H1 (cell line): Measurements from ENCODE around the gene TOP1. TPM values are rescaled to one million over a fixed set of nuclear protein-coding genes. Genes with fewer than 3 reads are reported as not detected.

Experiments
- CTCF ChIA-PET: fragments of 300-600 bp; sonication (Branson Sonifier 250); formaldehyde crosslinking; loops from one replicate; lab custom pipeline; 2021; ENCODE audit not compliant: partially characterized antibody; lab: Charles Lee
- POLR2A ChIA-PET: fragments of 300-600 bp; sonication (Branson Sonifier 250); formaldehyde crosslinking; loops from one replicate; lab custom pipeline; 2021; ENCODE audit warnings: inconsistent platforms; ENCODE audit not compliant: partially characterized antibody; lab: Charles Lee
- DNase-seq, 2 experiments: peaks; one replicate each; pipeline versions ENCODE4 v3.0.0 to v3.0.0-alpha.2; 2010 to 2022; ENCODE audit warnings: low spot score in 2 of 2, low read depth in 1 of 2, mixed read lengths in 1 of 2
- FAIRE-seq: peaks from 2 replicates; lab custom pipeline; 2011; peaks lifted over from hg19 to GRCh38; lab: Jason Lieb, UNC
- H2AFZ ChIP-seq: 2 replicates; pipeline ENCODE4 v1.8.1; 2012; ENCODE audit warnings: low read length, inconsistent platforms
- H2AK5ac ChIP-seq: 2 replicates; pipeline ENCODE4 v1.6.1; 2013; ENCODE audit warnings: low read depth, low read length
- H2BK120ac ChIP-seq: replicated peaks from 2 replicates; pipeline ENCODE3; 2013; ENCODE audit warnings: low read depth, low read length, inconsistent platforms
- H2BK12ac ChIP-seq: 2 replicates; pipeline ENCODE4 v1.6.1; 2013; ENCODE audit warnings: low read depth, low read length
- H2BK15ac ChIP-seq: 2 replicates; pipeline ENCODE4 v1.6.1; 2013; ENCODE audit warnings: low read length
- H2BK20ac ChIP-seq: 2 replicates; pipeline ENCODE4 v1.6.1; 2013; ENCODE audit warnings: low read length
- H2BK5ac ChIP-seq: 2 replicates; pipeline ENCODE4 v1.6.1; 2013; ENCODE audit warnings: low read depth, low read length
- H3K14ac ChIP-seq: 2 replicates; pipeline ENCODE4 v1.6.1; 2013; ENCODE audit warnings: inconsistent platforms; ENCODE audit not compliant: insufficient read length
- H3K18ac ChIP-seq: 2 replicates; pipeline ENCODE4 v1.6.1; 2013; ENCODE audit warnings: low read length; ENCODE audit errors: extremely low read depth
- H3K23ac ChIP-seq: 2 replicates; pipeline ENCODE4 v1.6.1; 2013; ENCODE audit warnings: inconsistent platforms; ENCODE audit not compliant: insufficient read length
- H3K23me2 ChIP-seq: 2 replicates; pipeline ENCODE4 v1.6.1; 2013; ENCODE audit warnings: low read depth, low read length
- H3K27ac ChIP-seq: 2 replicates; pipeline ENCODE4 v1.6.1; 2011; ENCODE audit warnings: low read depth, low read length, inconsistent platforms
- H3K27me3 ChIP-seq, 4 experiments: replicated peaks in 1 of 4; 1 replicate in 1 of 4; 2 replicates in 3 of 4; pipeline versions ENCODE4 v1.6.1 to v1.8.1; 2011 to 2013; ENCODE audit warnings: low read length in 3 of 4, mild to moderate bottlenecking in 3 of 4, inconsistent platforms in 2 of 4, mixed read lengths in 2 of 4, moderate library complexity in 1 of 4; ENCODE audit not compliant: control insufficient read depth in 3 of 4, insufficient read depth in 3 of 4; ENCODE audit errors: extremely low read depth in 1 of 4
- H3K36me3 ChIP-seq, 4 experiments: 2 replicates each; pipeline versions ENCODE4 v1.6.1 to v1.8.1; 2011 to 2013; ENCODE audit warnings: mild to moderate bottlenecking in 4 of 4, low read length in 3 of 4, moderate library complexity in 2 of 4, control low read depth in 1 of 4, inconsistent platforms in 1 of 4; ENCODE audit not compliant: insufficient read depth in 4 of 4, control insufficient read depth in 2 of 4
- H3K4ac ChIP-seq: replicated peaks from 2 replicates; pipeline ENCODE3; 2013; ENCODE audit warnings: low read length, low read depth, mixed read lengths, inconsistent platforms; ENCODE audit not compliant: insufficient read length
- H3K4me1 ChIP-seq, 4 experiments: replicated peaks in 1 of 4; 1 replicate in 1 of 4; 2 replicates in 3 of 4; pipeline versions ENCODE4 v1.6.1 to v1.8.1; 2011 to 2013; ENCODE audit warnings: low read length in 3 of 4, inconsistent platforms in 2 of 4, mixed read lengths in 1 of 4; ENCODE audit not compliant: insufficient read depth in 4 of 4, control insufficient read depth in 3 of 4
- H3K4me2 ChIP-seq, 2 experiments: 2 replicates each; pipeline versions ENCODE4 v1.6.1 to v1.8.1; 2011 to 2013; ENCODE audit warnings: low read depth in 2 of 2, low read length in 2 of 2, control low read depth in 1 of 2, inconsistent platforms in 1 of 2, mild to moderate bottlenecking in 1 of 2; ENCODE audit not compliant: insufficient read depth in 1 of 2
- H3K4me3 ChIP-seq, 4 experiments: fragments of 200-600, 300-600 bp in 1 of 4; sonication (generic), shearing (Covaris generic), sonication (Bioruptor Twin) in 1 of 4; 2 replicates each; pipeline versions ENCODE4 v1.5.1 to v1.8.1; 2011 to 2016; ENCODE audit warnings: low read length in 4 of 4, low read depth in 3 of 4, control low read depth in 2 of 4, inconsistent platforms in 2 of 4, mild to moderate bottlenecking in 2 of 4, mixed read lengths in 1 of 4, moderate library complexity in 1 of 4; ENCODE audit not compliant: insufficient read depth in 2 of 4; ENCODE audit errors: extremely low read depth in 1 of 4
- H3K56ac ChIP-seq: replicated peaks from 2 replicates; pipeline ENCODE3; 2013; ENCODE audit warnings: low read depth, mild to moderate bottlenecking, mixed read lengths, low read length, inconsistent platforms; ENCODE audit not compliant: insufficient read length
- H3K79me1 ChIP-seq: 2 replicates; pipeline ENCODE4 v1.6.1; 2013; ENCODE audit warnings: low read depth, low read length, control low read depth
- H3K79me2 ChIP-seq, 2 experiments: 2 replicates each; pipeline versions ENCODE4 v1.6.1 to v1.8.1; 2012 to 2013; ENCODE audit warnings: low read length in 2 of 2, mild to moderate bottlenecking in 2 of 2, inconsistent platforms in 1 of 2; ENCODE audit not compliant: insufficient read depth in 2 of 2, control insufficient read depth in 1 of 2
- H3K9ac ChIP-seq, 4 experiments: replicated peaks in 1 of 4; 1 replicate in 1 of 4; 2 replicates in 3 of 4; pipeline versions ENCODE4 v1.6.1 to v1.8.1; 2011 to 2013; ENCODE audit warnings: low read depth in 3 of 4, low read length in 3 of 4, control low read depth in 2 of 4, mild to moderate bottlenecking in 2 of 4, moderate library complexity in 2 of 4, inconsistent platforms in 1 of 4; ENCODE audit errors: extremely low read depth in 1 of 4
- H3K9me3 ChIP-seq, 2 experiments: 2 replicates each; pipeline versions ENCODE4 v1.6.1 to v1.8.1; 2012 to 2013; ENCODE audit warnings: mild to moderate bottlenecking in 2 of 2, moderate library complexity in 2 of 2, control low read depth in 1 of 2, inconsistent platforms in 1 of 2, low read depth in 1 of 2, low read length in 1 of 2, mixed read lengths in 1 of 2; ENCODE audit not compliant: insufficient read depth in 2 of 2
- H4K20me1 ChIP-seq, 2 experiments: replicated peaks in 1 of 2; 2 replicates each; pipeline versions ENCODE3 to v1.8.1; 2011 to 2013; ENCODE audit warnings: inconsistent platforms in 2 of 2, low read length in 2 of 2, mild to moderate bottlenecking in 1 of 2; ENCODE audit not compliant: insufficient read depth in 2 of 2, control insufficient read depth in 1 of 2
- H4K5ac ChIP-seq: 2 replicates; pipeline ENCODE4 v1.6.1; 2013; ENCODE audit warnings: low read length, low read depth, mixed read lengths, inconsistent platforms; ENCODE audit not compliant: insufficient read length
- H4K8ac ChIP-seq: 2 replicates; pipeline ENCODE4 v1.8.0; 2013; ENCODE audit warnings: mild to moderate bottlenecking, moderate library complexity, low read length, inconsistent platforms; ENCODE audit not compliant: insufficient read depth; ENCODE audit errors: extremely low read depth
- H4K91ac ChIP-seq: replicated peaks from 2 replicates; pipeline ENCODE3; 2013; ENCODE audit warnings: low read length, mixed read lengths, inconsistent platforms; ENCODE audit not compliant: insufficient read length
- CTBP2 ChIP-seq: IDR thresholded peaks from 2 replicates; pipeline ENCODE4 v1.7.0; 2011; ENCODE audit warnings: borderline replicate concordance, mild to moderate bottlenecking, moderate library complexity, mixed read lengths, low read length; ENCODE audit not compliant: insufficient read depth, insufficient read length
- CTCF ChIP-seq, 3 experiments: IDR thresholded peaks; 1 replicate in 2 of 3; 2 replicates in 1 of 3; pipeline versions ENCODE4 v1.5.1 to v1.6.1; 2011; ENCODE audit warnings: low read length in 3 of 3, mild to moderate bottlenecking in 3 of 3, inconsistent platforms in 2 of 3, low read depth in 1 of 3, moderate library complexity in 1 of 3; ENCODE audit not compliant: insufficient read depth in 1 of 3; ENCODE audit errors: control extremely low read depth in 1 of 3
- HDAC2 ChIP-seq, 2 experiments: fragments of 300-600 bp in 1 of 2; sonication (generic) in 1 of 2; IDR thresholded peaks; 2 replicates each; pipeline ENCODE4 v1.6.1; 2011 to 2012; ENCODE audit warnings: low read depth in 2 of 2, low read length in 2 of 2, mild to moderate bottlenecking in 2 of 2, moderate library complexity in 2 of 2, borderline replicate concordance in 1 of 2, inconsistent platforms in 1 of 2
- RAD21 ChIP-seq, 2 experiments: IDR thresholded peaks in 1 of 2; conservative IDR thresholded peaks in 1 of 2; 2 replicates each; pipeline ENCODE4 v1.6.1; 2011; ENCODE audit warnings: low read depth in 2 of 2, low read length in 2 of 2, improper control_type of control experiment in 1 of 2, inconsistent platforms in 1 of 2, mild to moderate bottlenecking in 1 of 2, moderate library complexity in 1 of 2
- RXRA ChIP-seq: IDR thresholded peaks from 2 replicates; pipeline ENCODE4 v1.6.1; 2011; ENCODE audit warnings: low read depth, mild to moderate bottlenecking, low read length, moderate library complexity; ENCODE audit not compliant: insufficient read depth
- SIRT6 ChIP-seq: IDR thresholded peaks from one replicate; pipeline ENCODE4 v1.7.1; 2012; ENCODE audit warnings: low read length, inconsistent platforms
- TCF12 ChIP-seq: IDR thresholded peaks from 2 replicates; pipeline ENCODE4 v1.6.1; 2011; ENCODE audit warnings: low read depth, mild to moderate bottlenecking, low read length
- YY1 ChIP-seq: IDR thresholded peaks from 2 replicates; pipeline ENCODE4 v1.6.1; 2011; ENCODE audit warnings: low read depth, mild to moderate bottlenecking, low read length
- WGBS, 2 experiments: shearing (Covaris generic) in 1 of 2; methylation state at CpG; one replicate each; pipeline versions ENCODE4 v1.1.6 to v1.1.7; 2013 to 2015; ENCODE audit warnings: low lambda C conversion rate in 2 of 2, mixed read lengths in 2 of 2, inconsistent platforms in 1 of 2, low coverage in 1 of 2, missing lambda C conversion rate in 1 of 2; ENCODE audit not compliant: insufficient replicate concordance in 2 of 2, insufficient coverage in 1 of 2, insufficient read length in 1 of 2; ENCODE audit errors: extremely low coverage in 1 of 2, missing lambda C conversion rate in 1 of 2; 5-methylcytosine and 5-hydroxymethylcytosine counted together
- polyA plus RNA-seq, 7 experiments: library from polyadenylated mRNA; depleted of rRNA in 3 of 7; stranded (reverse) in 5 of 7; unstranded in 2 of 7; fragments of >200 nt in 5 of 7; fragments of 200-250 nt in 2 of 7; gene quantifications; 1 replicate in 5 of 7; 2 replicates in 1 of 7; 4 replicates in 1 of 7; pipeline versions ENCODE4 v1.2.1 to v1.2.3, GENCODE V29; 2011 to 2013; ENCODE audit warnings: missing spikeins in 2 of 7, mixed read lengths in 2 of 7
- total RNA-seq: library from RNA; stranded (reverse); fragmentation: NEBNext Ultra II Directional; extraction: Animal tissue kit (Norgen Biotek cat#: 25700); gene quantifications from 2 replicates; pipeline ENCODE4 v1.2.1, GENCODE V29; 2021

The TOP1 gene
- total and polyA plus RNA-seq, 2 of the 8 experiments (the other 6 are each of a cell fraction or from before 2014, with no cell fraction given) = 7.4 to 108 TPM

DNA sequence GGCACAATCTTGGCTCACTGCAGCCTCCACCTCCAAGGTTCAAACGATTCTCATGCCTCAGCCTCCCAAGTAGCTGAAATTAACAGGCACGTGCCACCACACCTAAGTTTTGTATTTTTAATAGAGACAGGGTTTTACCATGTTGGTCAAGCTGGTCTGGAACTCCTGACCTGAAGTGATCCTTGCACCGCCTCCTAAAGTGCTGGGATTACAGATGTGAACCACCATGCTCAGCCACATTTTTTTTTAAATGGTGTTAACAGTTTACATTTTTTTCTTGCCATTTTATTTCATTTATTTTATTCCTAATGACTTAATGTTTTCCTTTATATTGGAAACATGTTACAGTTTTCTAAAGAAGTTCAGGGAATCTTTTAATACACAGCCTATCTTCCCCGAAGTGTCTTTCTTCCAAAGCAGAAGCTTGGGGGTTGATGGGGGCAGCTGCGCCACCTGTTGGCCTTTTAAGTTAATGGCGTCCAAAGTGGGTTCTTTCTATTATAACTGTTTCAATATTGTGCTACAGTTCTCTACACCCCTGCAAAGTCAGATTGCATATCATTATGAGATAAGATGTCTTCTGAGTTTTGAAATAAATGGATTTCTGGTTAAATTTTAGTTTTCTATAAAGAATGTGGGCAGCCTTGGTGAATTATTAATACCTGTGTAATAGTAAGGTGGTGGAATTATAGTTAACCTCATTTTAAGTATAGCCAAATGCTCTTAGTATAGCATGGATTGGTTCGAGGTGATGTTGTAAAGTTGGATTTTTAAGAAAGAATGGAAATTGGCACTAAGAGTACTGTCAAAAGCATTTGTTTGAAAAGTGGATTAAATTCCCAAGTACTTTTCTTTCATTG lies 66.7 kb downstream of the TOP1 start:
- no peak for FAIRE-seq
- no peak for TF ChIP-seq HDAC2 (IDR thresholded peaks at IDR 0.05; ENCODE audit: borderline replicate concordance in 1 of 2, low read depth in 2 of 2, low read length in 2 of 2)
- peak; percentile 56 to 82 (median 67) for TF ChIP-seq CTCF (IDR thresholded peaks at IDR 0.05; ENCODE audit: control extremely low read depth in 1 of 3, insufficient read depth in 1 of 3, low read depth in 1 of 3, low read length in 3 of 3)
- peak; percentile 81 for TF ChIP-seq YY1
- TF ChIP-seq TCF12 = no peak
- no peak for TF ChIP-seq CTBP2
- no peak for TF ChIP-seq SIRT6
- TF ChIP-seq RAD21 (IDR thresholded peaks at IDR 0.05 in 1 of 2, conservative IDR thresholded peaks at IDR 0.05 in 1 of 2; ENCODE audit: low read depth in 2 of 2, low read length in 2 of 2) = peak; percentile 72 to 74
- TF ChIP-seq RXRA = no peak

More for the DNA sequence above, 66.7 kb downstream of the TOP1 start:
- no peaks in the 10 kb centered on the region for H3K79me1 ChIP-seq
- no peak overlapping the region for H2BK20ac ChIP-seq
- no peak overlapping the region for H3K23ac ChIP-seq
- H3K14ac ChIP-seq = no peak overlapping the region
- H3K4ac ChIP-seq = no peak overlapping the region
- no peak overlapping the region for H3K4me2 ChIP-seq
- ChIA-PET CTCF (interaction anchor here (0.6 to 9.6 kb wide), 37 partner anchors 8 to 756 kb away, joined by 3 to 99 read pairs (median 4); no protein-coding TSS in a partner anchor), POLR2A (interaction anchor here (1.1 kb wide), 2 partner anchors 26 to 127 kb away, joined by 3 to 4 read pairs; no protein-coding TSS in a partner anchor)
- peaks cover 0 to 5% of the 10 kb centered on the region in 2 experiments for H4K20me1 ChIP-seq
- H4K91ac ChIP-seq = no peak overlapping the region
- no peak overlapping the region for H3K27ac ChIP-seq
- H3K18ac ChIP-seq = no peak overlapping the region
- H2AK5ac ChIP-seq = no peak overlapping the region
- H3K79me2 ChIP-seq = no peaks in the 10 kb centered on the region
- no peak overlapping the region for H3K9ac ChIP-seq
- no peak overlapping the region for H2BK12ac ChIP-seq
- no peak overlapping the region for H2BK5ac ChIP-seq
- H3K27me3 ChIP-seq = no peaks in the 10 kb centered on the region
- peaks cover 24 to 65% (median 54%) of the 10 kb centered on the region in 4 experiments for H3K36me3 ChIP-seq
- H3K4me1 ChIP-seq = no peaks in the 10 kb centered on the region
- DNase-seq = no peak
- no peak overlapping the region for H4K8ac ChIP-seq
- no peak overlapping the region for H2BK120ac ChIP-seq
- no peak overlapping the region for H2AFZ ChIP-seq
- no peak overlapping the region for H2BK15ac ChIP-seq
- H3K23me2 ChIP-seq = no peaks in the 10 kb centered on the region; the same call in 1 of the 2 replicates
- no peak overlapping the region for H3K56ac ChIP-seq
- H3K4me3 ChIP-seq = no peak overlapping the region
- H4K5ac ChIP-seq = no peak overlapping the region
- H3K9me3 ChIP-seq = no peaks in the 10 kb centered on the region
- WGBS, 2 experiments = 60% methylated on average over 7 of the region's 7 CpGs; no CpG with 5 or more reads in 1 of the 2 experiments
